Mesendoderm (in vitro differentiated cells): ENCODE data around the gene BOLA1.

Experiments used
- DNase-seq: peaks from one replicate; pipeline ENCODE4 v3.0.0; 2013
- H2AK5ac ChIP-seq: 2 replicates; pipeline ENCODE4 v1.6.1; 2013; ENCODE audit warnings: low read length, inconsistent platforms
- H2BK120ac ChIP-seq: 2 replicates; pipeline ENCODE4 v1.6.1; 2013; ENCODE audit warnings: low read depth, mild to moderate bottlenecking, low read length, moderate library complexity, mixed read lengths
- H2BK15ac ChIP-seq: replicated peaks from 2 replicates; pipeline ENCODE4 v1.6.1; 2013; ENCODE audit warnings: low read depth, mild to moderate bottlenecking, moderate library complexity
- H2BK5ac ChIP-seq: 2 replicates; pipeline ENCODE4 v1.6.1; 2013; ENCODE audit warnings: low read length, inconsistent platforms
- H3K18ac ChIP-seq: 2 replicates; pipeline ENCODE4 v1.6.1; 2013; ENCODE audit warnings: mild to moderate bottlenecking, low read length, mixed read lengths
- H3K23ac ChIP-seq: one replicate; pipeline ENCODE4 v1.6.1; 2013; ENCODE audit warnings: low read length
- H3K27ac ChIP-seq: 2 replicates; pipeline ENCODE4 v1.5.1; 2013; ENCODE audit warnings: low read depth, mild to moderate bottlenecking, inconsistent platforms, low read length, moderate library complexity
- H3K27me3 ChIP-seq: 2 replicates; pipeline ENCODE4 v1.6.1; 2013; ENCODE audit warnings: low read length, control low read depth, mild to moderate bottlenecking, inconsistent platforms; ENCODE audit not compliant: insufficient read depth, poor library complexity
- H3K36me3 ChIP-seq: 2 replicates; pipeline ENCODE4 v1.6.1; 2013; ENCODE audit warnings: low read length, inconsistent platforms; ENCODE audit not compliant: control insufficient read depth, insufficient read depth
- H3K4ac ChIP-seq: one replicate; pipeline ENCODE4 v1.6.1; 2013; ENCODE audit warnings: low read depth, mild to moderate bottlenecking, low read length, moderate library complexity
- H3K4me1 ChIP-seq: 2 replicates; pipeline ENCODE4 v1.6.1; 2013; ENCODE audit warnings: low read depth, low read length, inconsistent platforms; ENCODE audit not compliant: control insufficient read depth
- H3K4me2 ChIP-seq: 2 replicates; pipeline ENCODE4 v1.6.1; 2013; ENCODE audit warnings: low read length
- H3K4me3 ChIP-seq: 2 replicates; pipeline ENCODE4 v1.5.1; 2013; ENCODE audit warnings: mild to moderate bottlenecking, low read length
- H3K56ac ChIP-seq: one replicate; pipeline ENCODE4 v1.6.1; 2013; ENCODE audit warnings: low read length
- H3K79me1 ChIP-seq: 2 replicates; pipeline ENCODE4 v1.6.1; 2013; ENCODE audit warnings: low read length, inconsistent platforms
- H3K79me2 ChIP-seq: 2 replicates; pipeline ENCODE4 v1.6.1; 2013; ENCODE audit warnings: mild to moderate bottlenecking, low read length; ENCODE audit not compliant: control insufficient read depth, insufficient read depth
- H3K9ac ChIP-seq: 2 replicates; pipeline ENCODE4 v1.6.1; 2013; ENCODE audit warnings: low read length, inconsistent platforms
- H4K5ac ChIP-seq: one replicate; pipeline ENCODE4 v1.6.1; 2013; ENCODE audit warnings: low read length
- H4K8ac ChIP-seq: one replicate; pipeline ENCODE4 v1.6.1; 2013; ENCODE audit warnings: low read depth, mild to moderate bottlenecking, control low read depth, low read length, moderate library complexity
- WGBS: extraction: QIAGEN DNeasy Blood & Tissue Kit; methylation state at CpG from one replicate; pipeline ENCODE4 v1.1.7; 2013; ENCODE audit warnings: low lambda C conversion rate, missing lambda C conversion rate; ENCODE audit not compliant: insufficient coverage; ENCODE audit errors: extremely low coverage; 5-methylcytosine and 5-hydroxymethylcytosine counted together

BOLA1 gene

DNA sequence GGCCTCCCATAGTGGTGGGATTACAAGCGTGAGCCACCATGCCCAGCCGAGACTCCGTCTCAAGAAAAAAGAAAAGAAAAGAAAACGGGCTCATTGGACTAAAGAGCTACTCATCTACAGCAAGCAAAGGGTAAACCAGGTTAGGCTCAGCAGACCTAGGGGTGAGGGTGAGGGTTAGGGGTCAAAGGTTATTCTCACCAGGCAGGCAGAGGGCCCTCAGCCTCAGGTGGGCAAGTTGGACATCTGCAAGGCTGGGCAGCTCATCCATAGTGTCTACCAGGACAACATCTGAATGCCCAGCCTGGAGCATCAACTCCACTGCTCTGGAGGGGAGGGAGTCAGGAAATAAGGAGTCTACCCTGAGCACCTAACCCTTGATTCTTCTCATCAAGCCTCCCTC is 33.8 kb downstream of the BOLA1 start:
- DNase-seq, result no peak
- no peaks in the 10 kb centered on the region for H3K27me3 ChIP-seq
- H2BK15ac ChIP-seq, result no peak overlapping the region
- H3K9ac ChIP-seq, result no peak overlapping the region
- H2AK5ac ChIP-seq, result no peak overlapping the region
- no peak overlapping the region for H3K4me3 ChIP-seq
- no peak overlapping the region for H3K23ac ChIP-seq
- no peak overlapping the region for H3K27ac ChIP-seq
- no peak overlapping the region for H4K5ac ChIP-seq
- peaks cover 2% of the 10 kb centered on the region for H3K36me3 ChIP-seq
- no peaks in the 10 kb centered on the region for H3K4me1 ChIP-seq
- H2BK5ac ChIP-seq, result no peak overlapping the region
- no CpG with 5 or more reads among the region's 4 CpGs for WGBS
- H3K18ac ChIP-seq, result no peak overlapping the region
- H3K79me1 ChIP-seq, result no peaks in the 10 kb centered on the region
- no peaks in the 10 kb centered on the region for H3K79me2 ChIP-seq
- no peak overlapping the region for H3K4ac ChIP-seq
- no peak overlapping the region for H4K8ac ChIP-seq
- H3K4me2 ChIP-seq, result no peak overlapping the region
- no peak overlapping the region for H3K56ac ChIP-seq
- H2BK120ac ChIP-seq, result no peak overlapping the region

DNA sequence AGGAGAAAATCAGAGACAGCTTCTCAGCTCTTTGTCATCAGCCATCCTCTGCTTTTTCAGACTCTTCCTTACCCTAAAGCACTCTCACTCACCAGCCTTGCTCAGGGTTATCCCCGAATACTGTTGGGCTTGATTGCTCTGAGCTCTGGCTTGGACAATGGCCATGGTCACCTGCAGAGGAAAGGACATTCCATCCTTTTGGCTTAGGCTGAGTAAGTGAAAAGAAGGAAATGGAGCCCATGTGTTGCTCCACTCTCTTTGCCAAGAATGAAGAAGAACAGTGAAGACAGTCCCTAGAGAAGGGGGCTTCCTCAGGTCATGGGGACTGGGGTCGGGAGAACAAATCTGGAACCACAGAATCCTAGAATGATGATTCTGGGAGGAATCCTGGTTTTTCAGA is 35.0 kb downstream of the BOLA1 start:
- H3K4me3 ChIP-seq, result no peak overlapping the region
- no peak overlapping the region for H3K56ac ChIP-seq
- no peak overlapping the region for H3K18ac ChIP-seq
- H3K4me1 ChIP-seq, result peaks cover 2% of the 10 kb centered on the region
- no peak overlapping the region for H2BK120ac ChIP-seq
- DNase-seq, result no peak
- H2BK5ac ChIP-seq, result no peak overlapping the region
- H3K4ac ChIP-seq, result no peak overlapping the region
- no CpG with 5 or more reads among the region's 2 CpGs for WGBS
- H4K8ac ChIP-seq, result no peak overlapping the region
- no peak overlapping the region for H2AK5ac ChIP-seq
- no peak overlapping the region for H3K23ac ChIP-seq
- no peak overlapping the region for H3K27ac ChIP-seq
- peaks cover 2% of the 10 kb centered on the region for H3K36me3 ChIP-seq
- no peak overlapping the region for H3K9ac ChIP-seq
- H3K27me3 ChIP-seq, result no peaks in the 10 kb centered on the region
- no peak overlapping the region for H4K5ac ChIP-seq
- no peak overlapping the region for H3K4me2 ChIP-seq
- H3K79me1 ChIP-seq, result no peaks in the 10 kb centered on the region
- no peaks in the 10 kb centered on the region for H3K79me2 ChIP-seq
- no peak overlapping the region for H2BK15ac ChIP-seq

DNA sequence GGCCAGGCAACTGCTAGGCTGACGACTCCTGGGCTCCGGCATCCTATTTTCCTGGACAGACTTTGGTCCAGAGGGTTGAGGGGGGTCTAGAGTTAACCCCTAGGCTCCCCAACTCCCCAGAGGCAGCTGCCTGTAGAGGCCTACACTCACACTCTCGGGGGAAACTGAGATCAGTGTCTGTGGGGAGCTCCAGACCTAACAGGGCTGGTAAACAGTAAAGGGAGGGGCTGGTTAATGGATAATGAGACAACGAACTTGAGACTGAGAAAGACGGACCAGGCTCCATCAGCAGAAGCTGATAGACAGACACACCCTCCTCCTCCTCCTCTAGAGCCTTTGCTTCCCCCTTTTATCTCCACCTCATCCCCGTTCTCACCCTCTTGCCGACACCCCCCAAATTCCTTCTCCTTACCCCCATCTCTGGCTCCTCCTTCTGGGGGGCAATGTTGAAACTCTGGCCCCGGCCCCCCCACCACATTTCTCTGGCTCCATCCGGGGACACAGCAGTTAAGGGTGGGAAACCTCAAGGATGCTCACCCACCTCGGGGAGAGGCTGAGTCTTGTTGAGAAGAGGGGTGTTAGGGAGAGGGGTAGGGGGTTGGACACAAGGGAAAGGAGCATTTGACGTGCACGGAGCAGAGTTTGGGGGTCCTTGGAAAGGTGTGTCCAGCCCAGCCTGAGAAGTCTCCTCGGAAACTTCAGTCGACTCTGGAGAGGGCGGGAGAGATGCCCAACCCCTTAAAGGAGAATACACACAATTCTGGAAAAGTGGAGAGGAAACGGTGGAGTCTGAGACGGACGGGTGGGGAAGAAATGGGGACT is 37.0 kb downstream of the BOLA1 start, which contains the start of gene MTMR11:
MTMR11 (minus strand) TSS at position 710 of the 822 bp plus-strand sequence; CDS start at position 478, 232 bp downstream.
- Histone ChIP-seq H3K4me3 (peak within 1 kb of the TSS; percentile 31), H3K27ac (no peak within 1 kb of the TSS), H3K4me1 (peaks cover 2% of the 10 kb centered on the region), H3K56ac (peak within 1 kb of the TSS; percentile 80), H3K4ac (peak within 1 kb of the TSS; percentile 36), H2BK15ac (no peak within 1 kb of the TSS), H3K9ac (peak within 1 kb of the TSS; percentile 62), H3K79me1 (no peaks in the 10 kb centered on the region), H2BK120ac (no peak within 1 kb of the TSS), H3K18ac (no peak within 1 kb of the TSS), H3K23ac (no peak within 1 kb of the TSS), H3K4me2 (peak within 1 kb of the TSS; percentile 64), H4K8ac (no peak within 1 kb of the TSS), H3K36me3 (peaks cover 2% of the 10 kb centered on the region), H2BK5ac (no peak within 1 kb of the TSS), H3K79me2 (no peaks in the 10 kb centered on the region), H4K5ac (no peak within 1 kb of the TSS), H2AK5ac (no peak within 1 kb of the TSS), H3K27me3 (no peaks in the 10 kb centered on the region)
- DNase-seq, result peak; percentile 58
- WGBS, result no CpG with 5 or more reads among the region's 18 CpGs

DNA sequence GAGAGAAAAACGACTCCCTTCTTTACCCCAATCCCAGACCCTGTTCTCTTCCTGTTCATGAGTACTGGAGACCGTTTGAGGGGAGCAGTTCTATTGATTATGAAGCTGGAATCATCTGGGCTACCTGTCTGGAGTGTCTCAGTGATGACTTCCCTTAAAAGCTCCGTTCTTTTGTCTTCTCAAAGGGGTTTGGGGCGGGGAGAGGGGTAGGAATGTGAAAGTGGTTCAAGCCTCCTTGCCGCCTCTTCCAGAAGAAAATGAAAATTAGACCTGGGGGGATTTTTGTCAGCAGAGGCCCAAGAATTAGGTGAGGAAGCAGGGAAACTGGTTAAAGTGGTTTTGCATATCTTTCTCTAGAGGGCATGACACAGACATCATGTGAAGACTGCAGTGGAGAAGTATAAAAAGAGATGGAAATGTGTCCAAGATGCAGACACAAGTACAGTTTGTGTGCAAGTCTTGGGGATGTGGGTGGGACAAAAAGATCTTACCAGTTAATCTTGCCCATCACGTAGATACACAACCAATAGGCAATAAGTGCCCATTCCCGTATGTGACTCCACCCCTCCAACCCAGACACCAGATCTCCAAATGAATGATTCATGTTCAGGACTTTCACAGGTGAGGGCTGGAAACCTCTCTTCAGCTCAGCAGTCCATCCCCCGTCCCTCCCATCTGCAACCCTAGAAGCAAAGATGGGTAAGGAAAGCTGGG is 37.8 kb downstream of the BOLA1 start:
- H4K8ac ChIP-seq, result no peak overlapping the region
- H3K23ac ChIP-seq, result no peak overlapping the region
- no peaks in the 10 kb centered on the region for H3K79me2 ChIP-seq
- peak overlapping the region; percentile 36 for H3K4ac ChIP-seq
- H2BK120ac ChIP-seq, result no peak overlapping the region
- H3K27ac ChIP-seq, result no peak overlapping the region
- no peak overlapping the region for H3K4me3 ChIP-seq
- H3K27me3 ChIP-seq, result no peaks in the 10 kb centered on the region
- no peak overlapping the region for H3K18ac ChIP-seq
- WGBS, result no CpG with 5 or more reads among the region's 8 CpGs
- H4K5ac ChIP-seq, result no peak overlapping the region
- peak overlapping the region; percentile 64 for H3K4me2 ChIP-seq
- peaks cover 2% of the 10 kb centered on the region for H3K4me1 ChIP-seq
- H3K9ac ChIP-seq, result peak overlapping the region; percentile 38
- H2BK15ac ChIP-seq, result no peak overlapping the region
- H2AK5ac ChIP-seq, result no peak overlapping the region
- H3K36me3 ChIP-seq, result no peaks in the 10 kb centered on the region
- peak; percentile 80 for DNase-seq
- no peaks in the 10 kb centered on the region for H3K79me1 ChIP-seq
- no peak overlapping the region for H2BK5ac ChIP-seq
- peak overlapping the region; percentile 17 for H3K56ac ChIP-seq

DNA sequence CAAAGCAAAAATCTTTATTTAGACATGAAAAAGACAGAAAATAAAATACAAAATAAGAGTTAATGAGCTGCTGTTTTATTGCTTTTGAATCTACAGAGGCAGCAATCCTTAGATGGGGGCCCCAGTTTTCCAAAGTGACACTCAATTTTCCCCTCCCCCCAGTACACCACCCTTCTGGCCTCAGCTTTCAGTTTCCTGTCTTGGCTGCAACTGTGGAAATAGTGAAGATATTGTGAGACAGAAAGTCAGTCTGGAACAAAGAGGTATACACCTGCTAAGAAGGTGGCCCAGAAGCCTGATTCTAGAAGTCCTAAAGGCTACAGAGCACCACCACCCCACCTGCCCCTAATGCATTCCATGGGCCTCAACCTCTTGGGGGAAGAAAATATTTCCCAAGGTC is 38.4 kb downstream of the BOLA1 start:
- Histone ChIP-seq H3K27ac (no peak overlapping the region), H3K27me3 (no peaks in the 10 kb centered on the region), H3K4me2 (no peak overlapping the region), H4K8ac (no peak overlapping the region), H3K36me3 (no peaks in the 10 kb centered on the region), H2BK5ac (no peak overlapping the region), H3K56ac (no peak overlapping the region), H3K4me1 (peaks cover 2% of the 10 kb centered on the region), H2BK15ac (no peak overlapping the region), H3K18ac (no peak overlapping the region), H2BK120ac (no peak overlapping the region), H3K4ac (no peak overlapping the region), H4K5ac (no peak overlapping the region), H3K9ac (no peak overlapping the region), H3K4me3 (no peak overlapping the region), H3K23ac (no peak overlapping the region), H3K79me1 (no peaks in the 10 kb centered on the region), H3K79me2 (no peaks in the 10 kb centered on the region), H2AK5ac (no peak overlapping the region)
- no peak for DNase-seq
